OCI-LY7 (cell line): ENCODE results near the gene DSCAM. TPM values are rescaled to one million over a fixed set of nuclear protein-coding genes. Genes with fewer than 3 reads are reported as not detected.

Experiments used
- BruUV-seq: library from RNA; stranded (reverse); fragments of 400-500 nt; replicated peaks from 2 replicates; lab custom pipeline; 2021; lab: Mats Ljungman, UMichigan
- CTCF ChIA-PET: fragments of 300-600 bp; sonication (Branson Sonifier 250); formaldehyde crosslinking; loops from one replicate; lab custom pipeline; 2022; ENCODE audit warnings: antibody characterized with exemption; ENCODE audit not compliant: unreplicated experiment; lab: Charles Lee
- POLR2A ChIA-PET: fragments of 300-600 bp; sonication (Branson Sonifier 250); formaldehyde crosslinking; loops from one replicate; lab custom pipeline; 2022; ENCODE audit warnings: antibody characterized with exemption; lab: Charles Lee
- DNase-seq: peaks from one replicate; pipeline ENCODE4 v3.0.0-alpha.2; 2015; ENCODE audit warnings: low spot score
- H2AFZ ChIP-seq: fragments of 200-600 bp; sonication (generic), shearing (Covaris generic); 2 replicates; pipeline ENCODE4 v1.6.1; 2014; ENCODE audit warnings: mild to moderate bottlenecking, antibody characterized with exemption, low read length, moderate library complexity
- H3K27ac ChIP-seq: fragments of 200-600 bp; sonication (generic); 2 replicates; pipeline ENCODE4 v1.5.1; 2014; ENCODE audit warnings: mixed run types, low read depth, mild to moderate bottlenecking, moderate library complexity, low read length, inconsistent platforms; ENCODE audit not compliant: poor library complexity, severe bottlenecking
- H3K36me3 ChIP-seq: fragments of 200-600 bp; sonication (generic); 2 replicates; pipeline ENCODE4 v1.6.1; 2014; ENCODE audit warnings: mild to moderate bottlenecking, antibody characterized with exemption, low read length, moderate library complexity, mixed read lengths; ENCODE audit not compliant: insufficient read depth
- H3K4me1 ChIP-seq: fragments of 200-600 bp; sonication (generic); 2 replicates; pipeline ENCODE4 v1.5.1; 2014; ENCODE audit warnings: mild to moderate bottlenecking, low read length; ENCODE audit not compliant: insufficient read depth, poor library complexity, severe bottlenecking
- H3K4me2 ChIP-seq: fragments of 200-600 bp; sonication (generic); 2 replicates; pipeline ENCODE4 v1.6.1; 2014; ENCODE audit warnings: mild to moderate bottlenecking, low read length
- H3K4me3 ChIP-seq: fragments of 200-600 bp; sonication (generic); 2 replicates; pipeline ENCODE4 v1.5.1; 2014; ENCODE audit warnings: mild to moderate bottlenecking, low read depth, low read length; ENCODE audit not compliant: poor library complexity, severe bottlenecking
- H3K79me2 ChIP-seq: fragments of 200-600 bp; sonication (generic); 2 replicates; pipeline ENCODE4 v1.6.1; 2016; ENCODE audit warnings: low read depth, mild to moderate bottlenecking, low read length, moderate library complexity, mixed read lengths; ENCODE audit not compliant: insufficient read depth
- H3K9me2 ChIP-seq: fragments of 200-600 bp; sonication (generic); 2 replicates; pipeline ENCODE4 v1.6.1; 2016; ENCODE audit warnings: mild to moderate bottlenecking, low read length, mixed read lengths; ENCODE audit not compliant: insufficient read depth
- H3K9me3 ChIP-seq: fragments of 200-600 bp; sonication (generic); 2 replicates; pipeline ENCODE4 v1.6.1; 2014; ENCODE audit warnings: mild to moderate bottlenecking, mixed run types, low read length, mixed read lengths
- H4K20me1 ChIP-seq: fragments of 200-600 bp; sonication (generic); 2 replicates; pipeline ENCODE4 v1.6.1; 2014; ENCODE audit warnings: mild to moderate bottlenecking, antibody characterized with exemption, low read length, moderate library complexity, mixed read lengths; ENCODE audit not compliant: insufficient read depth
- EZH2phosphoT487 ChIP-seq: fragments of 200-600 bp; sonication (generic); IDR thresholded peaks from 2 replicates; pipeline ENCODE4 v1.6.1; 2018; ENCODE audit warnings: low read depth, borderline replicate concordance, mild to moderate bottlenecking, mixed run types, antibody characterized with exemption, low read length, moderate library complexity, mixed read lengths
- intact Hi-C: fragments of 100-400 bp; cut with micrococcal nuclease; formaldehyde crosslinking; loops from one replicate; pipeline ENCODE4 v1.10.0; 2022; ENCODE audit not compliant: unreplicated experiment
- total RNA-seq, 2 experiments: library from RNA; depleted of rRNA in 1 of 2; stranded (reverse); fragments of >200 nt in 1 of 2; shearing (Covaris generic) in 1 of 2; gene quantifications; 2 replicates each; pipeline ENCODE4 v1.2.3, GENCODE V29; 2014 to 2022
- TF ChIP-seq, protein P1 (sequence below): fragments of 200-600 bp; sonication (generic); conservative IDR thresholded peaks from 2 replicates; pipeline ENCODE4 v1.5.1; 2014; ENCODE audit warnings: mild to moderate bottlenecking, antibody characterized with exemption, low read length, moderate library complexity, mixed read lengths

The DSCAM gene
- total RNA-seq, 2 experiments from 2014 or later, result not detected

DNA sequence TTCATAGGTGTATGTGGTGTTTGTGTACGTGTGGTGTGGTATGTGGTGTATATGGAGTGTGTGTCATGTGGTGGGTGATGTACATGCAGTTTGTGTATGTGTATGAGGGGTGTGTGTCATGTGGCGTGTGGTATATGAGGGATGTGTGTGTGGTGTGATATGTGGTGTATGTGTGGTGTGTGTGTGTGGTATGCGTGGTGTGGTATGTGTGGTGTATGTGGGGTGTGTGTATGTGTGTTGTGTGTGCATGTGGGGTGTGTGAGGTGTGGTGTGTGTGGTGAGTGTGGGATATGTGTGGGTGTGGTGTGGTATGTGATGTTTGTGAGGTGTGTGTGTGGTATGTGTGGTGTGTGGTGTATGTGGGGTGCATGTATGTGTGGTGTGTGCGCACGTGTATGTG is 707.3 kb downstream of the DSCAM start:
- H3K9me3 ChIP-seq, result no peaks in the 10 kb centered on the region; the same call in 1 of the 2 replicates
- ChIA-PET POLR2A (no interaction called here), CTCF (no interaction called here)
- H4K20me1 ChIP-seq, result no peaks in the 10 kb centered on the region
- intact Hi-C loops, result loop anchor here (5.0 kb wide), 1 partner anchor 928 kb away; no protein-coding TSS in a partner anchor
- no peak overlapping the region for H2AFZ ChIP-seq
- no peaks in the 10 kb centered on the region for H3K36me3 ChIP-seq
- no peak overlapping the region for H3K27ac ChIP-seq
- BruUV-seq, result no TSS peak
- no peaks in the 10 kb centered on the region for H3K4me1 ChIP-seq
- no peaks in the 10 kb centered on the region for H3K9me2 ChIP-seq
- no peak overlapping the region for H3K4me3 ChIP-seq
- H3K4me2 ChIP-seq, result no peak overlapping the region
- H3K79me2 ChIP-seq, result no peaks in the 10 kb centered on the region
- DNase-seq, result no peak
- TF ChIP-seq EZH2phosphoT487, result no peak
- TF ChIP-seq, protein P1, sequence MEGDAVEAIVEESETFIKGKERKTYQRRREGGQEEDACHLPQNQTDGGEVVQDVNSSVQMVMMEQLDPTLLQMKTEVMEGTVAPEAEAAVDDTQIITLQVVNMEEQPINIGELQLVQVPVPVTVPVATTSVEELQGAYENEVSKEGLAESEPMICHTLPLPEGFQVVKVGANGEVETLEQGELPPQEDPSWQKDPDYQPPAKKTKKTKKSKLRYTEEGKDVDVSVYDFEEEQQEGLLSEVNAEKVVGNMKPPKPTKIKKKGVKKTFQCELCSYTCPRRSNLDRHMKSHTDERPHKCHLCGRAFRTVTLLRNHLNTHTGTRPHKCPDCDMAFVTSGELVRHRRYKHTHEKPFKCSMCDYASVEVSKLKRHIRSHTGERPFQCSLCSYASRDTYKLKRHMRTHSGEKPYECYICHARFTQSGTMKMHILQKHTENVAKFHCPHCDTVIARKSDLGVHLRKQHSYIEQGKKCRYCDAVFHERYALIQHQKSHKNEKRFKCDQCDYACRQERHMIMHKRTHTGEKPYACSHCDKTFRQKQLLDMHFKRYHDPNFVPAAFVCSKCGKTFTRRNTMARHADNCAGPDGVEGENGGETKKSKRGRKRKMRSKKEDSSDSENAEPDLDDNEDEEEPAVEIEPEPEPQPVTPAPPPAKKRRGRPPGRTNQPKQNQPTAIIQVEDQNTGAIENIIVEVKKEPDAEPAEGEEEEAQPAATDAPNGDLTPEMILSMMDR, result no peak

GRCh38 chr21:40136571-40136970 is 710.4 kb downstream of the DSCAM start:
- intact Hi-C loops, result no loop called here
- BruUV-seq, result no TSS peak

More at GRCh38 chr21:40136571-40136970, 710.4 kb downstream of the DSCAM start:
- H3K79me2 ChIP-seq, result no peaks in the 10 kb centered on the region
- H3K4me2 ChIP-seq, result no peak overlapping the region
- no peaks in the 10 kb centered on the region; the same call in 1 of the 2 replicates for H3K9me3 ChIP-seq
- H2AFZ ChIP-seq, result no peak overlapping the region
- H3K4me3 ChIP-seq, result no peak overlapping the region
- H3K9me2 ChIP-seq, result no peaks in the 10 kb centered on the region
- H4K20me1 ChIP-seq, result no peaks in the 10 kb centered on the region
- no peaks in the 10 kb centered on the region for H3K4me1 ChIP-seq
- TF ChIP-seq, protein P1, result no peak
- no peak for TF ChIP-seq EZH2phosphoT487
- POLR2A ChIA-PET, result no interaction called here
- H3K36me3 ChIP-seq, result no peaks in the 10 kb centered on the region
- DNase-seq, result no peak
- no peak overlapping the region for H3K27ac ChIP-seq
- CTCF ChIA-PET, result no interaction called here
